ENCODE results near the gene NBPF8.
"Not testable (repeated sequence)": the region's sequence is repeated elsewhere in the genome, so short reads cannot be mapped to it uniquely, and the experiment has no call there.

DNA sequence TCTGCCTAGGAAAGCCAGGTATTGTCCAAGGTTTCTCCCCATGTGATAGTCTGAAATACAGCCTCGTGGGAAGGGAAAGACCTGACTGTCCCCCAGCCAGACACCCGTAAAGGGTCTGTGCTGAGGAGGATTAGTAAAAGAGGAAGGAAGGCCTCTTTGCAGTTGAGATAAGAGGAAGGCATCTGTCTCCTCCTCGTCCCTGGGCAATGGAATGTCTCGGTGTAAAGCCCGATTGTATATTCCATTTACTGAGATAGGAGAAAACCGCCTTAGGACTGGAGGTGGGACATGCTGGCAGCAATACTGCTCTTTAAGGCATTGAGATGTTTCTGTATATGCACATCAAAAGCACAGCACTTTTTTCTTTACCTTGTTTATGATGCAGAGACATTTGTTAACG, 10.2 kb downstream of the NBPF8 start:
- TF ChIP-seq, protein P1, sequence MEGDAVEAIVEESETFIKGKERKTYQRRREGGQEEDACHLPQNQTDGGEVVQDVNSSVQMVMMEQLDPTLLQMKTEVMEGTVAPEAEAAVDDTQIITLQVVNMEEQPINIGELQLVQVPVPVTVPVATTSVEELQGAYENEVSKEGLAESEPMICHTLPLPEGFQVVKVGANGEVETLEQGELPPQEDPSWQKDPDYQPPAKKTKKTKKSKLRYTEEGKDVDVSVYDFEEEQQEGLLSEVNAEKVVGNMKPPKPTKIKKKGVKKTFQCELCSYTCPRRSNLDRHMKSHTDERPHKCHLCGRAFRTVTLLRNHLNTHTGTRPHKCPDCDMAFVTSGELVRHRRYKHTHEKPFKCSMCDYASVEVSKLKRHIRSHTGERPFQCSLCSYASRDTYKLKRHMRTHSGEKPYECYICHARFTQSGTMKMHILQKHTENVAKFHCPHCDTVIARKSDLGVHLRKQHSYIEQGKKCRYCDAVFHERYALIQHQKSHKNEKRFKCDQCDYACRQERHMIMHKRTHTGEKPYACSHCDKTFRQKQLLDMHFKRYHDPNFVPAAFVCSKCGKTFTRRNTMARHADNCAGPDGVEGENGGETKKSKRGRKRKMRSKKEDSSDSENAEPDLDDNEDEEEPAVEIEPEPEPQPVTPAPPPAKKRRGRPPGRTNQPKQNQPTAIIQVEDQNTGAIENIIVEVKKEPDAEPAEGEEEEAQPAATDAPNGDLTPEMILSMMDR (conservative IDR thresholded peaks at IDR 0.05 in 1 of 2, IDR thresholded peaks at IDR 0.05 in 1 of 2; ENCODE audit: low read depth in 1 of 2, low read length in 2 of 2) = not testable (repeated sequence)
- TF ChIP-seq EZH2 (IDR thresholded peaks at IDR 0.05; ENCODE audit: low read length, missing control alignments) = not testable (repeated sequence)
